Thoracic aorta (tissue), 2 donors: ENCODE results near the gene CTU2. TPM values are rescaled to one million over a fixed set of nuclear protein-coding genes. Genes with fewer than 3 reads are reported as not detected.

Experiments
- ATAC-seq: fragments of 150-250 bp; one replicate; pipeline ENCODE4 v1.8.0; 2017; ENCODE audit warnings: low read depth; ENCODE audit not compliant: insufficient number of reproducible peaks, low FRiP score
- DNase-seq: peaks from one replicate; pipeline ENCODE4 v3.0.0-alpha.2; 2020; ENCODE audit warnings: low spot score
- H3K27ac ChIP-seq, 2 donors: fragments of 200-600 bp; sonication (generic); 1 replicate in 1 of 2; 2 replicates in 1 of 2; pipeline ENCODE4 v1.5.1; 2016; ENCODE audit warnings: mild to moderate bottlenecking in 2 of 2, moderate library complexity in 2 of 2
- H3K27me3 ChIP-seq: fragments of 200-600 bp; sonication (generic); replicated peaks from 2 replicates; pipeline ENCODE4 v1.6.0; 2016; ENCODE audit warnings: mild to moderate bottlenecking; ENCODE audit not compliant: insufficient read depth
- H3K36me3 ChIP-seq: fragments of 200-600 bp; sonication (generic); one replicate; pipeline ENCODE4 v1.5.1; 2016
- H3K4me1 ChIP-seq, 2 donors: fragments of 200-600 bp; sonication (generic); 1 replicate in 1 of 2; 2 replicates in 1 of 2; pipeline versions ENCODE4 v1.5.1 to v1.6.0; 2016; ENCODE audit warnings: low read depth in 2 of 2, mild to moderate bottlenecking in 1 of 2; ENCODE audit not compliant: control insufficient read depth in 1 of 2
- H3K4me3 ChIP-seq: fragments of 200-600 bp; sonication (generic); 2 replicates; pipeline ENCODE4 v1.5.1; 2016; ENCODE audit warnings: mild to moderate bottlenecking
- H3K9me3 ChIP-seq: fragments of 200-600 bp; sonication (generic); 2 replicates; pipeline ENCODE4 v1.5.1; 2016
- total RNA-seq, 2 donors: library from RNA; depleted of rRNA; stranded (reverse); fragments of >200 nt; gene quantifications; one replicate each; pipeline versions ENCODE4 v1.1.0 to v1.2.3, GENCODE V29; 2016
- TF ChIP-seq, protein P1 (sequence below): fragments of 200-600 bp; sonication (generic); IDR thresholded peaks from one replicate; pipeline ENCODE4 v1.5.1; 2019; ENCODE audit warnings: antibody characterized with exemption

Gene CTU2
- total RNA-seq, 2 donors from 2014 or later, result 11.1 to 21.0 TPM

DNA sequence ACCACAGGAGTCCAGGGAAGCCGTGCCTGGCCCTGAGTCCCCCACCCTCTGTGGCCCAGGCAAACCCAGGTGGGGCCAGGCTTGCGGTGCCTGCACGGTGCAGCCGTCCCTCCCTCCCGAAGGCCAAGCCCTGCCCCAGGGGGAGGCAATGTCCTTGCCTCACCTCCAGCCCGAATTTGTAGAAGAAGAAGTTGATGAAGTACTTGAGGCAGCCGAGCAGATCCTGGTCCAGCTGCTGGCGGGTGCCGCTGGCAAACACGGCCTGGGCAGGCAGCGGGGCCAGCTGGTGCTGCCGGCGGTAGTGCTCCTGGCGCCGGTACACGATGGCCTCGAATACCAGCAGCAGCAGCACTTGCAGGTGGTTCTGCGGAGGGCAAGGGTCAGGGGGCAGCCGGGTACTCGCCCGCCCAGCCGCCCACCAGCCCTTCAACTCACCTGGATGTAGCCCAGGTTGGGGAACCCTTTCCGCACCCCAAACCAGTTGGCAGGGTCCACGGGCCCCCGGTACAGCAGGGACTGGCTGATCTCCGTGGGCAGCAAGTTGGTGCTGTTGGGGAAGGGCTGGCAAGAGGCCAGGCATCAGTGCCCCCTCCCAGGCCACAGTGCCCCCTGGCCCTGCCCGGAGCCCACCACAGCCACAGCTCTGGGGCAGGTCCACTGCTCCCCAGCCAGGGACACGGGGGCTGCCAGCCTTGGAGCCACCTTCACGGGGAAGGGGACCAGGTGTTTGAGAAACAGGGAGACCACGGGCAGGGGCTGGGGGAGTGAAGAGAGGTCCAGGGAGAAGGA, 26.1 kb downstream of the CTU2 start:
- peaks cover 29% of the 10 kb centered on the region for H3K36me3 ChIP-seq
- no peak for ATAC-seq
- H3K9me3 ChIP-seq, result no peaks in the 10 kb centered on the region
- no peak for DNase-seq
- H3K27me3 ChIP-seq, result no peaks in the 10 kb centered on the region
- TF ChIP-seq, protein P1, sequence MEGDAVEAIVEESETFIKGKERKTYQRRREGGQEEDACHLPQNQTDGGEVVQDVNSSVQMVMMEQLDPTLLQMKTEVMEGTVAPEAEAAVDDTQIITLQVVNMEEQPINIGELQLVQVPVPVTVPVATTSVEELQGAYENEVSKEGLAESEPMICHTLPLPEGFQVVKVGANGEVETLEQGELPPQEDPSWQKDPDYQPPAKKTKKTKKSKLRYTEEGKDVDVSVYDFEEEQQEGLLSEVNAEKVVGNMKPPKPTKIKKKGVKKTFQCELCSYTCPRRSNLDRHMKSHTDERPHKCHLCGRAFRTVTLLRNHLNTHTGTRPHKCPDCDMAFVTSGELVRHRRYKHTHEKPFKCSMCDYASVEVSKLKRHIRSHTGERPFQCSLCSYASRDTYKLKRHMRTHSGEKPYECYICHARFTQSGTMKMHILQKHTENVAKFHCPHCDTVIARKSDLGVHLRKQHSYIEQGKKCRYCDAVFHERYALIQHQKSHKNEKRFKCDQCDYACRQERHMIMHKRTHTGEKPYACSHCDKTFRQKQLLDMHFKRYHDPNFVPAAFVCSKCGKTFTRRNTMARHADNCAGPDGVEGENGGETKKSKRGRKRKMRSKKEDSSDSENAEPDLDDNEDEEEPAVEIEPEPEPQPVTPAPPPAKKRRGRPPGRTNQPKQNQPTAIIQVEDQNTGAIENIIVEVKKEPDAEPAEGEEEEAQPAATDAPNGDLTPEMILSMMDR, result no peak
- H3K4me1 ChIP-seq, result peaks cover 0 to under 1% of the 10 kb centered on the region in 2 donors
- H3K4me3 ChIP-seq, result no peak overlapping the region
- H3K27ac ChIP-seq, result no peak overlapping the region

DNA sequence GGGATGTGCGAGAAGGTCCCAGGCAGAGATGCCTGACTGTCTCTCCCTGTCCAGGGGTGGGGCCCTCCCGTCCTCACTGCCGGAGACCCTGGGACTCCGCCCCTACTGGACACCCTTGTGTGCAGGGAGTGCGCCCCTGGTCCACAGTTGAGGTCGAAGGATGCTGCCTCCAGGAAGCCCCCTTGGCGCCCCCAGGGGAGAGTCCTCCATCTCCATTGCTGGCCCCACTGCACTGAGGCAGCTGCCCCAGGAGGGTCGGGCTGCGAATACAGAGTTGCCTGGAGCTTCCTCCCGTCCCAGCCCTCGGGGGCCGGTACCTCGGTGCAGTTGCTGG, 26.6 kb downstream of the CTU2 start:
- H3K9me3 ChIP-seq, result no peaks in the 10 kb centered on the region
- H3K4me3 ChIP-seq, result no peak overlapping the region
- no peak overlapping the region for H3K27ac ChIP-seq
- TF ChIP-seq, protein P1, result no peak
- ATAC-seq, result no peak
- no peak for DNase-seq
- peaks cover 0 to 6% of the 10 kb centered on the region in 2 donors for H3K4me1 ChIP-seq
- H3K27me3 ChIP-seq, result no peaks in the 10 kb centered on the region
- peaks cover 24% of the 10 kb centered on the region for H3K36me3 ChIP-seq

DNA sequence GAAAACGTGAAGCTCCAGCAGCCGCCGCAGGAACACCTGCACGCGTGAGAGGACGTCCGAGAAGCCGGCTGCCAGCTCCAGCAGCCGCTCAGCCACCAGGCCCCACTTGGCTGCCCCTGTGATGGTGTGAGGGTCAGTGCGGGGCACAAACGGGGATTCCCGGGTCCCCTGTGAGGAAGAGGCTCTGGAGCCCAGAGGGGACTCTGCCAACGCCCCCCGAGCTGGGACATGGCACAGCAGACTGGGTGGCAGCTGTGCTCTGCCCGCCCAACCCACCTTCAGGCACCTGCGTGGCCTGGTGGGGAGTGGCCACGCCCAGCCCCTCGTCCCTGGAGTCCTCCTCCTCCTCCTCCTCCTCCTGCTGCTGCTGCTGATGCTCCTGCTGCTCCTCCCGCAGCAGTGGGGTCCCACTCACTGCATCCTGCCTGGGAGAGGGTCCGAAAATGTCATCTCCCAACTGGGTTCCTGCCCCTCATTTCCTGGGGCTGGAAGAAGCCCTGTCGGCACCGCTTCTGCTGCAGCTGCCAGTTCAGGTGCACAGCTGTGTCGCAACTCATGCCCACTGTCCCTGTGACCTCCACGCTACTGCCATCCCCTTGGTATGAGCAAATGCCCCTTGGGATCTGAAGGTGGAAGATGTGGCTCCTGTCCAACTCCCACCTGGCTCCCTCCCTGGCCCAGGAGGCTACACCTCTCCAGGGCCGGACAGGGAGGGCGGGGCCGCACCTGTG, 27.5 kb downstream of the CTU2 start:
- no peaks in the 10 kb centered on the region for H3K27me3 ChIP-seq
- ATAC-seq, result no peak
- H3K4me1 ChIP-seq, result peaks cover 0 to 6% of the 10 kb centered on the region in 2 donors
- peaks cover 23% of the 10 kb centered on the region for H3K36me3 ChIP-seq
- H3K4me3 ChIP-seq, result no peak overlapping the region
- no peaks in the 10 kb centered on the region for H3K9me3 ChIP-seq
- TF ChIP-seq, protein P1, result no peak
- DNase-seq, result no peak
- H3K27ac ChIP-seq, result no peak overlapping the region

DNA sequence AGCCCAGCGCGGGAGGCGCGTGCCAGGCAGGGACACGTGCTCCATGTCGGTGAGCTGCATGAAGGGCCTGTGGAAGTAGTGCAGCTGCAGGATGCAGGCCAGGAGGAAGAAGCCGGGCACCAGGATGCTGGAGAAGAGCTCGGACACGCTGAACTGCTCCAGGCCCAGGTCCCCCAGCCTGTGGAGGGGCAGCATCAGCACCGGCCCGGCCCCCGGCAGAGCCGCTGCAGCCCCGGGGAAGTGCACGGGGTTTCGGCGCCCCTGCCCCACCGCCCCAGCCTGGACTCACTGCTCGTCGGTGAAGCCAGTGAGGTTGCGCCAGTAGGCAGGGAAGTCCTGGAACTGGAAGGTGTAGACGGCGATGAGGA, 28.0 kb downstream of the CTU2 start:
- ATAC-seq (no peak), DNase-seq (no peak)
- Histone ChIP-seq H3K27ac (no peak overlapping the region), H3K4me1 (peaks cover 0 to 6% of the 10 kb centered on the region in 2 donors), H3K36me3 (peaks cover 23% of the 10 kb centered on the region), H3K27me3 (no peaks in the 10 kb centered on the region), H3K9me3 (no peaks in the 10 kb centered on the region), H3K4me3 (no peak overlapping the region)
- TF ChIP-seq, protein P1, result no peak

DNA sequence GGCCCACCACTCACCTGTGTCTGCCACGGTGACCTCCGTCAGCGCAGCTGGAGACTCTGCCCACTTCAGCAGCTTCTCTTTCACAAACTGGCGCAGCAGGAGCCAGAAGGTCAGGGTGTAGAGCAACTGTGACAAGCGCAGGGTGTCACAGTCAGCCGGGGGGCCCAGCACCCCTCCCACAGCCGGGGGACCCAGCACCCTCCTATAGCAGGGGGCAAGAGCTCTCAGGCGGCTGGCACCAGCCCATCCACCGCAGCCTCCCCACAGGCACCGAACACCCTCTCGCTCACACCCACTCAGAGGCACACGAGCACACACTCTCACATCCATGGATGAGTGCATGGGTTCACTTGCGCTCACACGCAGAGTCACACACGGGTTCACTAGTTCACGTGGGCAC, 28.8 kb downstream of the CTU2 start:
- peaks cover 23% of the 10 kb centered on the region for H3K36me3 ChIP-seq
- H3K4me3 ChIP-seq, result no peak overlapping the region
- TF ChIP-seq, protein P1, result no peak
- no peak for DNase-seq
- no peak for ATAC-seq
- no peaks in the 10 kb centered on the region for H3K9me3 ChIP-seq
- H3K27ac ChIP-seq, result no peak overlapping the region
- H3K4me1 ChIP-seq, result peaks cover 0 to 6% of the 10 kb centered on the region in 2 donors
- H3K27me3 ChIP-seq, result no peaks in the 10 kb centered on the region
